NCI-H1092 (cell line): ENCODE data around the gene SHISA4.
"Not testable (repeated sequence)": the region's sequence is repeated elsewhere in the genome, so short reads cannot be mapped to it uniquely, and the experiment has no call there.

Source experiments
- DNase-seq: peaks from one replicate; lab custom pipeline; 2025; lab: John Stamatoyannopoulos, UW

Gene SHISA4

GRCh38 chr1:201898992-201899391, 10.3 kb downstream of the SHISA4 start:
- DNase-seq, result no peak

DNA sequence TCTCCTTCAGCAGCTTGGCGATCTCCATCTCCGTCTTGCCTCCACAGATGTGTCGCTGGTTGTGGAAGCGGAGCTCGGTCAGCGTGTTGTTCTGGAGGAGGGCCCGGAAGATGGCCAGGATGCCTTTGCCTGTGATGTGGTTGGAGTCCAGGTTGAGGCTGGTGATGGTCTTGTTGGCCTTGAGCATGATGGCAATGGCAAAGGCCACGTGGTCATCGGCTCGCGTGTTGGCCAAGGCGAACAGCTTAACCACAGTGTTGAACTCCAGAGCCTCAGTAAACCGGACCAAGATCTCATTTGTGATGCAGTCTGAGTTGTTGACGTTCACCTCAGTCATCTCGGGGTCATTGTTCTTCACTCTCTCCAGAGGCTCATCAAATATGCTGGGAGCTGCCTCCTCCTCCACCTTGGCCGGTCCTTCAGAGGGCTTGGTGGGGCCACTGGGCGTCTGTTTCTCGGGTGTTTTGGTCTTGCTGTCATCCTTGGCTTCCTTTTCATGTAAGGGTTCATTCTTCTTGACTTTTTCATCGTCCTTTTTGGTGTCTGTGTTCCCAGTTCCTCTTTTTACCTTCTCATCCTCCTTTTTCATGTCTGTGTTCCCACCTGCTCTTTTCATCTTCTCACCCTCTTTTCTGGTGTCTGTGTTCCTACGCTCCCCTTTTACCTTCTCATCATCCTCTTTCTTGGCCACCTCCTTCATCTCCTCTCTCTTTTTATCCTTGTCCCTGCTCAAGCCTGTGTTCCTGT, 11.2 kb downstream of the SHISA4 start:
- no peak for DNase-seq

DNA sequence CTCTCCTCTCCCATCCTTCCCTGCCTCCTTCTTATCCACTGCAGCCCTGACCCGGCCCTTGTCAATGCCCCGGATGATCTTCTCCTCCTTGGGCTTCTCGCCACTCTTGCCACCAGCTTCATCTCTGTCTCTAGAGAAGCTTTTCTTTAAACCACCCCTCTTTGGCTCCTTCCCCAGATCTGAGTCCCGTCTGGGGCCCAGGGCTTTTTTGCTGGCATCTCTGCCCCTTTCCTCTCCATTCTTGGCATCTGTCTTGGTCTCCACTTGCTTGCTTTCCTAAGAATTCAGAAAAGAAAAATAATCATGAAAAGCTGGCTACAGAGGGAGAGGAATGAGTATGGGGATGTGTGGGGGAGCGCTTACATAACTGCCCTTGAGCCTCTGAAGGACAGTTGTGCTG, 11.8 kb downstream of the SHISA4 start:
- DNase-seq, result no peak

DNA sequence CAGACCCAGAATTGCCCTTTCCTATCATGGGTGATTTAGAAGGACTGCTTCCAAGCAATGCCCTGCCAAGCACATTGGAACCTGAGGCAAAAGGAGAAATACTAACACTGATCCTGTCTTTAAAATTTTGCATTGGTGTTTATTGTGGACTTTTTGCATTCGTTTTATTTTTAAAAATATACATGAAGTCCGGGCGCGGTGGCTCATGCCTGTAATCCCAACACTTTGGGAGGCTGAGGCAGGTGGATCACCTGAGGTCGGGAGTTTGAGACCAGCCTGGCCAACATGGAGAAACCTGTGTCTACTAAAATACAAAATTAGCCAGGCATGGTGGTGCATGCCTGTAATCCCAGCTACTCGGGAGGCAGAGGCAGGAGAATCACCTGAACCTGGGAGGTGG, 12.3 kb downstream of the SHISA4 start:
- DNase-seq, result not testable (repeated sequence)

DNA sequence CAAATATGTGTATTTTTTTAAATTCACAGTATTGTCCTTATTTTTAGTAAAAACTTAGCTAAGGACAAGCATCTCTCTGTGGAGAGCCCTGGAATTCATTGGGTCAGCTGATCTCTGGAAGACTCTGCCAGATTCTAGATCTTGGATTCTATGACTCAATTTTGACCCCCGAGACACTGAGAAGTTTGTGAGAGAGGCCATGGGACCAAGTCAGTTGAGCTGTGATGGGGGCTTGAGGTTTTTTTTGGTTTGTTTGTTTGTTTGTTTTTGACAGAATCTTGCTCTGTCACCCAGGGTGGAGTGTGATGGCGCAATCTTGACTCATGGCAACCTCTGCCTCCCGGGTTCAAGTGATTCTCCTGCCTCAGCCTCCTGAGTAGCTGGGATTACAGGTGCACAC, 13.5 kb downstream of the SHISA4 start:
- DNase-seq, result no peak

GRCh38 chr1:201903135-201903534, 14.4 kb downstream of the SHISA4 start:
- no peak for DNase-seq

GRCh38 chr1:201904579-201904978, 15.9 kb downstream of the SHISA4 start:
- no peak for DNase-seq

GRCh38 chr1:201905234-201905890, 16.7 kb downstream of the SHISA4 start:
- no peak for DNase-seq

- no peak for DNase-seq
Measured at GRCh38 chr1:201906336-201906735, 17.6 kb downstream of the SHISA4 start.

GRCh38 chr1:201907621-201908020, 18.9 kb downstream of the SHISA4 start:
- no peak for DNase-seq

DNA sequence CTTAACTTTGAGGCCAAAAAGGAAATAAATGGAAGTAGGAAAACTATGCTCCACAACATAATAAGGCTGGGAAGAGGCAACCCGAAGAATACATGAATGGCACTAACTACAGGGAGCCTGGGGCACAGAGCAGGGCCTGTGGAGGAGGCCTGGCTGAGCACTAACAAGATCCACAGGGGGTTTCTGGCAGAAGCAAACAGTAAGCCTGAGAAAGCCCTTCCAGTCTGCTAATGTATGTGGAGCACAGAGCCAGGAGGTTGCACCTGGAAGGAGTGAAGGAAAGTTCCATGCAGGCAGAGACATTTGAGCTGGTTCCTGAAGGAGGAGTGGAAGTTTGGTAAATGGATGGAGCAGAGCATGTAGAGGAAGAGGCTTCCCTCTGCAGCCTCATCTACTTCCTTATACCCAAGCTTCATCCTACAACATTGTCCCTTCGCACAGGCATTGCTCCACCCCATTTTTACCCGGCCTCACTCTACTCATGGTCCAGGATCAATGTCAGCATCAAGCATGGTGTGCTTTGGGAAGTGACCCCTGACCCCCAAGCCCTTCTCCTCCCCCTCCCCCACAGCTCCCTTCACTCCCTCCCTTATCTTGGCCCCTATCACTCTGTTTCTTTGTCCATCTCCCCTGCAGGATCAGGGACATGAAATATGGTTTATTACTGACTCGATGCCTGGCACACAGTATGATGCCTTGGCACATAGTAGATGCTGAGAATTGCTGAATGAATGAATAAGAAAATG, 23.3 kb downstream of the SHISA4 start:
- DNase-seq, result no peak

DNA sequence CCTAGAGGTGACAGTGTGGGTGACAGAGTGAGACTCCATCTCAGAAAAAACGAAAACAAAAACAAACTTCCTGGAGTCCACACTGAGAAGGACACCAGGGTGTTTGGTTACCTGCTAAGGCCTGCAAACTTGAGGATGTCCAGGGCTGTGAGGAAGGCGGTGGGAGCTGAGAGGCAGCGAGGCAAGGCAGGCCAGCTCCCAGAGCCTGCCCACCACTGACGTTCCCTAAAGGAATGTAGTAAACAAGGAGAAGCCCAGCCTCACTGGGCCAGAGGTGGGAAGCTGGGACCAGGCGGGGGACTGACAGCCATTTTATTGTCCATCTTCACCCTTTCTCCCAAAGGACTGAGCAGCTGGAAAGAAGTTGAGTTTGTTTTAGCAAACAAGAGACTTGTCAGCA, 24.1 kb downstream of the SHISA4 start:
- DNase-seq, result no peak

DNA sequence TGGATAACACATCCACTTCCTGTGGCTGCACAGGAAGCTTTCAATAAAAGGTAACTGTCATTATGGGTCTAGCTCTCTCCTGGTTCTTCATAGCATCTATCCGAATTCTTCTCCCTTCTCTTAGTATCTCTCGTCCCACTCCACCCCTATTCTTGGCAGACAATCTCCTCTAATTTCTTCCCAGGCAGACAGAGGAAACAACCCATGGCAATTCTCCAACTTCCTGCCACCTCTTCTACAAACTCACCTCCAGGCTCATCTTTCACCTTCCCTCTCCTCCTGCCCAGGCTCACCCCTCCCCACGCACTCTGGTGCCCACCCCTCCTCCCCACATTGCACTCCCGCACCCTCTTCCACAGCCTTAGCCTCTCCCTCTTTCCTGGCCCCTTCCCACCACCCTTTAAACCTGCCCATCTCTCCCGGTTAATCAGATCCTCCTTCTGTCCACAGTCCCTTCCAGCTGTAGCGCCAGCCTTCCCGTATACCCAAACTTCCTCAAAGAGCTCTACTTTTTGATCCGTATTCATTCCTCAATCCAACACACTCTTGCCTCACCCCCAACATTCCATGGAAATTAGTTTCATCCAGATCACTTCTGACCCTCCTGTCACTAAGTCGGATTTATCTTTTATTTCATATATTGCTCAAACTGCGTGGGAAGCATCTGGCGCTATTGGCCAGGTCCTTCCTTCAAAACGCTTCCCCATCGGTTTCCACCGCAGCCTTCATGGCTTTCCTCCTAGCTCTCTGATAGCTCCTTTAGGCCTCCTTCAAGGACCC, 25.9 kb downstream of the SHISA4 start:
- no peak for DNase-seq

- no peak for DNase-seq
Measured at GRCh38 chr1:201916649-201917249, 28.1 kb downstream of the SHISA4 start.

DNA sequence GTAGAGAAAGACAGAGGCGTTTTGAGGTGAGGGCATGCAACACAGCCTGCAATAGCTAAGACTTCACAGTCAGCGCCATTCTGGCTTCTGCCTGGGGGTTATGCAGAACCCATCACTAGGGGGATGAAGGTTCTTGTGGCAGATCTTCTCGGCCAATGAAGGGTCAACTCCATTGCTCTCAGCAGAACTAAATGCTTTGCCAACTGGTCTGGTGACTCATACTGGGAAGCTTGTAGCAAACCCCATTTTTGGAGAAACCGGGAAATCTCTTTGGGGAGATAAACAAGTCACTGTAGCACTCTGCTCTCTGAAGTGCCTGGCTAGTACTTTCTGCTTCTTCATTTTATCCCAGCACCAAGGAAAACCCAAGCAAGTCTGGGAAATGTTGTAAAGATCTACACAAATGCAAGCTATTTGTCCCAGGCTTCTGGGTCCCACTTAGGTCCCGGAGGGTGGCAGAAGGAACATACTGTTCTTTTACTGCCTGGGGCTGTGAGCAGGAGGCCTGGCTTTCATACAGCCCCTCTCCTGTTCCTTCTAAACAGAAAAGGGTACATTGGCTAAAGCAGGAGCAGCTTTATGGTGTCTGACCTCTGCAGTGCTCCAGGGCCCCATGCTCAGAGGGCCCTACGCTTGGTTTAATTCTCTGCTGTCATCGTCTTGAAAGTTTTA, 28.8 kb downstream of the SHISA4 start:
- no peak for DNase-seq

DNA sequence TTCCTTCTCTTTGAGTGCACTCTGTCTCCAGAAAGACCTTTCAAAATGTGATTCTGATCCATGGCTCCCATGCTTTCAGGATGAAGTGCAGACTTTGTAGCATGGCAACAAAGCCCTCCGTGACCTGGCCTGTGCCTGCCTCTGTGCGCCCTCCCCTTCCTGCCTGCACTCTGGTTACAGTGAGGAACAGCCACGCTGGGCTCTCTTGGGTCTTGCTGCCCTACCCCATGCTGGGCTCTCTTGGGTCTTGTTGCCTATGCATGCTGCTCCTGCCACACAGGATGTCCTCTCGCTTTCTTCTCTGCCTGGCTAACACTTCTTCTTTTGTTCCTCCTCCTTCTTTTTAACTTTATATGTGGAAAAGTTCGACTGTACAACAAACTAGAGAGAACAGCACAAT, 29.6 kb downstream of the SHISA4 start:
- no peak for DNase-seq

DNA sequence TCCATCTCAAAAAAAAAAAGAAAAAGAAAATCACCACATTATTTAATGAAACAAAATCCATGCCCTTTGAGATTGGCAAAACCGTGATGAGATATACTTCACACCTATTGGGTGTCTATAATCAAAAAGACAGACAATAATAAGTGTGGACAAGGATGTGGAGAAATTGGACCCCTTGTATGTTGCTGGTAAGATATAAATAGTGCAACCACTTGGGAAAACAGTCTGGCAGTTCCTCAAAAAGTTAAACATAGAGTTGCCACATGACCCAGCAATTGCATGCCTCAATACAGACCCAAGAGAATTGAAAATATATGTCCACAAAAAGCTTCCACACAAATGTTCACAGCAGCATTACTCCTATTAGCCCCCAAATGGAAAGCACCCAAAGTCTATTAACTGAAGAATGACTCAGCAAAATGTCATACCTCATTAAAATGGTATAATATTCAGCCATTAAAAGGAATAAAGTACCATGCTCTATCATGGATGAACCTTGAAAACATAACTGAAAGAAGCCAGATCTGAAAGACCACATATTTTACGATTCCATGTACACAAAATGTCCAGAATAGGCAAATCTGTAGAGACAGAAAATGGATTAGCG, 33.4 kb downstream of the SHISA4 start:
- DNase-seq, result no peak

GRCh38 chr1:201925301-201925567, 36.5 kb downstream of the SHISA4 start:
- no peak for DNase-seq

GRCh38 chr1:201925981-201926645, 37.4 kb downstream of the SHISA4 start:
- no peak for DNase-seq

GRCh38 chr1:201928266-201928665, 39.6 kb downstream of the SHISA4 start:
- DNase-seq, result no peak

DNA sequence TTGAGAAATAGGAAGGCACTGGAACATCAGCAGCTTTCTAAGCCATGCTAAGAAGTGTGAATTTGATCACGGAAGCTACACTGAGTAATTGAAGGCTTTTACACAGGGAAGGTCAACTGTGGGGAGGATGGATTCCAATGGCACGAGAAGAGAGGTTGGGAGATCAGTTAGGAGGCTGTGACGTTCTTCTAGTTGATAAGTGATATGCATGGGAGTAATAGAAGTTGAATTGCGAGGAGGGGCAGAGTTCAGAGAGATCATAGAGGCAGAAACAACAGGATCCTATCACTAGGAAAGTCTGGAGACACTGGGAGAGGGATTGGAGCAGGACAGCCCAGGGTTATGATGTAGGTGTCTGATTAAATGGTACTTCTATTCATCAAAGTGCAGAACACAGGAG, 41.4 kb downstream of the SHISA4 start:
- DNase-seq, result no peak
